Adrenal gland (tissue), 12 donors: ENCODE measurements around the gene SETX. TPM values are rescaled to one million over a fixed set of nuclear protein-coding genes. Genes with fewer than 3 reads are reported as not detected.

Experiments used
- DNase-seq, 7 donors: peaks; one replicate each; pipeline ENCODE4 v3.0.0-alpha.2; 2019 to 2020
- H3K27ac ChIP-seq, 5 donors: fragments of 200-600 bp; sonication (generic) in 4 of 5; 1 replicate in 3 of 5; 2 replicates in 2 of 5; pipeline versions ENCODE4 v1.5.1 to v1.8.0; 2016 to 2020; ENCODE audit warnings: mild to moderate bottlenecking in 1 of 5
- H3K27me3 ChIP-seq: fragments of 200-600 bp; 2 replicates; pipeline ENCODE4 v1.8.0; 2021
- H3K36me3 ChIP-seq, 2 donors: fragments of 200-600 bp; replicated peaks in 1 of 2; 1 replicate in 1 of 2; 2 replicates in 1 of 2; pipeline versions ENCODE4 v1.5.1 to v1.8.0; 2018 to 2022
- H3K4me1 ChIP-seq, 2 donors: fragments of 200-600 bp; replicated peaks in 1 of 2; 1 replicate in 1 of 2; 2 replicates in 1 of 2; pipeline versions ENCODE4 v1.5.1 to v1.8.0; 2018 to 2021
- H3K4me3 ChIP-seq, 4 donors: fragments of 200-600 bp; sonication (generic) in 3 of 4; one replicate each; pipeline ENCODE4 v1.5.1; 2016 to 2018
- H3K9me3 ChIP-seq, 3 donors: fragments of 200-600 bp; sonication (generic) in 1 of 3; replicated peaks in 1 of 3; 1 replicate in 2 of 3; 2 replicates in 1 of 3; pipeline versions ENCODE4 v1.5.1 to v1.8.0; 2016 to 2021
- CTCF ChIP-seq, 6 experiments: fragments of 450-650 bp in 4 of 6; fragments of 200-600 bp in 2 of 6; sonication (generic) in 1 of 6; IDR thresholded peaks; 1 replicate in 5 of 6; 2 replicates in 1 of 6; pipeline versions ENCODE4 v1.5.1 to v1.8.0; 2016 to 2021; ENCODE audit warnings: antibody characterized with exemption in 6 of 6, mild to moderate bottlenecking in 2 of 6, moderate library complexity in 1 of 6
- POLR2A ChIP-seq, 2 donors: fragments of 450-650 bp; IDR thresholded peaks; one replicate each; pipeline ENCODE4 v1.6.1; 2017; ENCODE audit warnings: antibody characterized with exemption in 2 of 2, mild to moderate bottlenecking in 2 of 2, moderate library complexity in 1 of 2
- WGBS, 4 donors: extraction: QIAGEN DNeasy Blood & Tissue Kit in 2 of 4; methylation state at CpG; one replicate each; pipeline versions ENCODE4 v1.1.5 to v1.1.7; 2013 to 2017; 5-methylcytosine and 5-hydroxymethylcytosine counted together
- intact Hi-C, 2 donors: fragments of 100-400 bp; cut with DNase I; formaldehyde crosslinking; loops; one replicate each; pipeline versions ENCODE4 v1.14.1 to v1.15.0; 2022 to 2023
- polyA plus RNA-seq, 3 donors: library from polyadenylated mRNA; stranded (reverse); fragments of 200-250 nt in 2 of 3; fragments of 350-450 nt in 1 of 3; fragmentation: Illumina TruSeq in 1 of 3; extraction: RNeasy Lipid Tissue Mini Kit (QIAGEN cat#74804) in 1 of 3; gene quantifications; one replicate each; pipeline ENCODE4 v1.2.3, GENCODE V29; 2013 to 2014
- total RNA-seq, 9 donors: library from RNA; depleted of rRNA in 4 of 9; stranded (reverse); fragments of >200 nt in 4 of 9; fragments of 120-200 nt in 1 of 9; fragmentation: NEBNext Ultra II Directional in 1 of 9; extraction: Animal tissue kit (Norgen Biotek cat#: 25700) in 1 of 9; gene quantifications; one replicate each; pipeline versions ENCODE4 v1.1.0 to v1.2.4, GENCODE V29; 2013 to 2023
- donor health status: healthy with polysubstance abuse.
- donor health status: Bipolar disorder and iron deficiency.
- donor health status: DM: yes; HTN: yes; CAD: no.
- donor health status: DM: no; HTN: no; CAD: no.
- donor health status: DM: no; HTN: no; CAD: no.
- donor health status: DM: yes; HTN: yes; CAD: no.

Gene SETX
- total and polyA plus RNA-seq, 12 donors, result 20.3 to 71.7 (median 42.6) TPM

- Histone ChIP-seq H3K27ac (no peak overlapping the region), H3K4me3 (no peak overlapping the region), H3K9me3 (no peaks in the 10 kb centered on the region), H3K36me3 (peaks cover 0 to 40% of the 10 kb centered on the region in 2 donors), H3K4me1 (no peaks in the 10 kb centered on the region), H3K27me3 (no peaks in the 10 kb centered on the region)
- intact Hi-C loops, result no loop called here
- 83 to 89% (median 86%) methylated on average over 2 of the region's 2 CpGs for WGBS, 4 donors
- no peak for DNase-seq
- TF ChIP-seq POLR2A (IDR thresholded peaks at IDR 0.05) (no peak), CTCF (IDR thresholded peaks at IDR 0.05) (no peak)
Observed at GRCh38 chr9:132312873-132313272, 41.9 kb downstream of the SETX start.

- Histone ChIP-seq H3K9me3 (no peaks in the 10 kb centered on the region), H3K4me3 (no peak overlapping the region), H3K36me3 (peaks cover 0 to 44% of the 10 kb centered on the region in 2 donors), H3K27me3 (no peaks in the 10 kb centered on the region), H3K4me1 (no peaks in the 10 kb centered on the region), H3K27ac (no peak overlapping the region)
- TF ChIP-seq POLR2A (IDR thresholded peaks at IDR 0.05), result no peak
- TF ChIP-seq CTCF (IDR thresholded peaks at IDR 0.05), result no peak
- intact Hi-C loops, result no loop called here
- no peak for DNase-seq
Observed at GRCh38 chr9:132312426-132312825, 42.4 kb downstream of the SETX start.

- WGBS, 4 donors, result 87 to 95% (median 92%) methylated on average over 4 of the region's 4 CpGs
Observed at GRCh38 chr9:132311978-132312377, 42.8 kb downstream of the SETX start.

GRCh38 chr9:132309056-132309455, 45.7 kb downstream of the SETX start:
- intact Hi-C loops, result no loop called here
- H3K27ac ChIP-seq, result no peak overlapping the region
- 91 to 98% (median 96%) methylated on average over 5 of the region's 5 CpGs for WGBS, 4 donors
- H3K4me3 ChIP-seq, result no peak overlapping the region
- no peak for TF ChIP-seq POLR2A (IDR thresholded peaks at IDR 0.05)
- no peak for TF ChIP-seq CTCF (IDR thresholded peaks at IDR 0.05)
- peaks cover 0 to 56% of the 10 kb centered on the region in 2 donors for H3K36me3 ChIP-seq
- H3K27me3 ChIP-seq, result no peaks in the 10 kb centered on the region
- DNase-seq, result no peak
- no peaks in the 10 kb centered on the region for H3K9me3 ChIP-seq
- H3K4me1 ChIP-seq, result no peaks in the 10 kb centered on the region

More at GRCh38 chr9:132311978-132312377, 42.8 kb downstream of the SETX start:
- Histone ChIP-seq H3K27ac (no peak overlapping the region), H3K4me3 (no peak overlapping the region), H3K9me3 (no peaks in the 10 kb centered on the region), H3K4me1 (no peaks in the 10 kb centered on the region), H3K36me3 (peaks cover 0 to 46% of the 10 kb centered on the region in 2 donors), H3K27me3 (no peaks in the 10 kb centered on the region)
- DNase-seq, result no peak
- no peak for TF ChIP-seq CTCF (IDR thresholded peaks at IDR 0.05)
- TF ChIP-seq POLR2A (IDR thresholded peaks at IDR 0.05), result no peak
- intact Hi-C loops, result no loop called here
